GM23338 (cell line): ENCODE measurements around the gene ZNF483.

Experiments
- EZH2phosphoT487 ChIP-seq: fragments of 200-600 bp; sonication (generic); IDR thresholded peaks from one replicate; pipeline ENCODE4 v1.8.1; 2018; ENCODE audit warnings: antibody characterized with exemption; ENCODE audit not compliant: unreplicated experiment
- POLR2AphosphoS5 ChIP-seq: IDR thresholded peaks from 2 replicates; pipeline ENCODE4 v1.6.1; 2016; ENCODE audit warnings: antibody characterized with exemption, low read depth
- TF ChIP-seq, protein P1 (sequence below), 2 experiments: fragments of 200-600 bp in 1 of 2; sonication (generic) in 1 of 2; conservative IDR thresholded peaks; 2 replicates each; pipeline versions ENCODE4 v1.5.1 to v1.6.1; 2016 to 2017; ENCODE audit warnings: antibody characterized with exemption in 2 of 2, low read depth in 2 of 2, mild to moderate bottlenecking in 2 of 2, moderate library complexity in 1 of 2
- TF ChIP-seq, protein P2 (sequence below): IDR thresholded peaks from 2 replicates; pipeline ENCODE4 v1.6.1; 2016; ENCODE audit warnings: antibody characterized with exemption
- TF ChIP-seq, protein P3 (sequence below): IDR thresholded peaks from one replicate; pipeline ENCODE4 v1.6.1; 2018; ENCODE audit warnings: antibody characterized with exemption; ENCODE audit not compliant: unreplicated experiment

DNA sequence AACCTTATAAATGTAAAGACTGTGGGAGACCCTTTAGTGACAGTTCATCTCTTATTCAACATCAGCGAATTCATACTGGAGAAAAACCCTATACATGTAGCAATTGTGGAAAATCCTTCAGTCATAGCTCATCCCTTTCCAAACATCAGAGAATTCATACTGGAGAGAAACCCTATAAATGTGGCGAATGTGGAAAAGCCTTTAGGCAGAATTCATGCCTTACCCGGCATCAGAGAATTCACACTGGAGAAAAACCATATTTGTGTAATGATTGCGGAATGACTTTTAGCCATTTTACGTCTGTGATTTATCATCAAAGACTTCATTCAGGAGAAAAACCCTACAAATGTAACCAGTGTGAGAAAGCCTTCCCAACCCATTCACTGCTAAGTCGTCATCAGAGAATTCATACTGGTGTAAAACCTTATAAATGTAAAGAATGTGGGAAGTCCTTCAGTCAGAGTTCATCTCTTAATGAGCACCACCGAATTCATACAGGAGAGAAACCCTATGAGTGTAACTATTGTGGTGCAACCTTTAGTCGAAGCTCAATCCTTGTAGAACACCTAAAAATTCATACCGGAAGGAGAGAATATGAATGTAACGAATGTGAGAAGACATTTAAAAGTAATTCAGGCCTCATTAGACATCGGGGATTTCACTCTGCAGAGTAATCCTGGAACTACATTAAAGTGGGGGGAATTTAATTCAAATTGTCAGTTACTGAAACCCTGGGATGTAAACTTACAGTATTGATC is 17.7 kb downstream of the ZNF483 start:
- TF ChIP-seq, protein P1, sequence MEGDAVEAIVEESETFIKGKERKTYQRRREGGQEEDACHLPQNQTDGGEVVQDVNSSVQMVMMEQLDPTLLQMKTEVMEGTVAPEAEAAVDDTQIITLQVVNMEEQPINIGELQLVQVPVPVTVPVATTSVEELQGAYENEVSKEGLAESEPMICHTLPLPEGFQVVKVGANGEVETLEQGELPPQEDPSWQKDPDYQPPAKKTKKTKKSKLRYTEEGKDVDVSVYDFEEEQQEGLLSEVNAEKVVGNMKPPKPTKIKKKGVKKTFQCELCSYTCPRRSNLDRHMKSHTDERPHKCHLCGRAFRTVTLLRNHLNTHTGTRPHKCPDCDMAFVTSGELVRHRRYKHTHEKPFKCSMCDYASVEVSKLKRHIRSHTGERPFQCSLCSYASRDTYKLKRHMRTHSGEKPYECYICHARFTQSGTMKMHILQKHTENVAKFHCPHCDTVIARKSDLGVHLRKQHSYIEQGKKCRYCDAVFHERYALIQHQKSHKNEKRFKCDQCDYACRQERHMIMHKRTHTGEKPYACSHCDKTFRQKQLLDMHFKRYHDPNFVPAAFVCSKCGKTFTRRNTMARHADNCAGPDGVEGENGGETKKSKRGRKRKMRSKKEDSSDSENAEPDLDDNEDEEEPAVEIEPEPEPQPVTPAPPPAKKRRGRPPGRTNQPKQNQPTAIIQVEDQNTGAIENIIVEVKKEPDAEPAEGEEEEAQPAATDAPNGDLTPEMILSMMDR (conservative IDR thresholded peaks at IDR 0.05; ENCODE audit: low read depth in 2 of 2): no peak
- TF ChIP-seq POLR2AphosphoS5: no peak
- TF ChIP-seq, protein P2, sequence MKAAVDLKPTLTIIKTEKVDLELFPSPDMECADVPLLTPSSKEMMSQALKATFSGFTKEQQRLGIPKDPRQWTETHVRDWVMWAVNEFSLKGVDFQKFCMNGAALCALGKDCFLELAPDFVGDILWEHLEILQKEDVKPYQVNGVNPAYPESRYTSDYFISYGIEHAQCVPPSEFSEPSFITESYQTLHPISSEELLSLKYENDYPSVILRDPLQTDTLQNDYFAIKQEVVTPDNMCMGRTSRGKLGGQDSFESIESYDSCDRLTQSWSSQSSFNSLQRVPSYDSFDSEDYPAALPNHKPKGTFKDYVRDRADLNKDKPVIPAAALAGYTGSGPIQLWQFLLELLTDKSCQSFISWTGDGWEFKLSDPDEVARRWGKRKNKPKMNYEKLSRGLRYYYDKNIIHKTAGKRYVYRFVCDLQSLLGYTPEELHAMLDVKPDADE: no peak
- TF ChIP-seq, protein P3, sequence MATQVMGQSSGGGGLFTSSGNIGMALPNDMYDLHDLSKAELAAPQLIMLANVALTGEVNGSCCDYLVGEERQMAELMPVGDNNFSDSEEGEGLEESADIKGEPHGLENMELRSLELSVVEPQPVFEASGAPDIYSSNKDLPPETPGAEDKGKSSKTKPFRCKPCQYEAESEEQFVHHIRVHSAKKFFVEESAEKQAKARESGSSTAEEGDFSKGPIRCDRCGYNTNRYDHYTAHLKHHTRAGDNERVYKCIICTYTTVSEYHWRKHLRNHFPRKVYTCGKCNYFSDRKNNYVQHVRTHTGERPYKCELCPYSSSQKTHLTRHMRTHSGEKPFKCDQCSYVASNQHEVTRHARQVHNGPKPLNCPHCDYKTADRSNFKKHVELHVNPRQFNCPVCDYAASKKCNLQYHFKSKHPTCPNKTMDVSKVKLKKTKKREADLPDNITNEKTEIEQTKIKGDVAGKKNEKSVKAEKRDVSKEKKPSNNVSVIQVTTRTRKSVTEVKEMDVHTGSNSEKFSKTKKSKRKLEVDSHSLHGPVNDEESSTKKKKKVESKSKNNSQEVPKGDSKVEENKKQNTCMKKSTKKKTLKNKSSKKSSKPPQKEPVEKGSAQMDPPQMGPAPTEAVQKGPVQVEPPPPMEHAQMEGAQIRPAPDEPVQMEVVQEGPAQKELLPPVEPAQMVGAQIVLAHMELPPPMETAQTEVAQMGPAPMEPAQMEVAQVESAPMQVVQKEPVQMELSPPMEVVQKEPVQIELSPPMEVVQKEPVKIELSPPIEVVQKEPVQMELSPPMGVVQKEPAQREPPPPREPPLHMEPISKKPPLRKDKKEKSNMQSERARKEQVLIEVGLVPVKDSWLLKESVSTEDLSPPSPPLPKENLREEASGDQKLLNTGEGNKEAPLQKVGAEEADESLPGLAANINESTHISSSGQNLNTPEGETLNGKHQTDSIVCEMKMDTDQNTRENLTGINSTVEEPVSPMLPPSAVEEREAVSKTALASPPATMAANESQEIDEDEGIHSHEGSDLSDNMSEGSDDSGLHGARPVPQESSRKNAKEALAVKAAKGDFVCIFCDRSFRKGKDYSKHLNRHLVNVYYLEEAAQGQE: no peak
- TF ChIP-seq EZH2phosphoT487: no peak
